GM13976 (cell line): Measurements from ENCODE around the gene SPART.
"Not testable (repeated sequence)": the region's sequence is repeated elsewhere in the genome, so short reads cannot be mapped to it uniquely, and the experiment has no call there.

Experiments used
- DNase-seq: peaks from one replicate; pipeline ENCODE4 v3.0.0; 2012; ENCODE audit warnings: low spot score
- in situ Hi-C: fragments of 300-500 bp; cut with MboI; formaldehyde crosslinking; loops from one replicate; pipeline ENCODE4 v1.12.0; 2022; ENCODE audit warnings: low sequenced_read_pairs, mixed read lengths, inconsistent platforms; ENCODE audit not compliant: unreplicated experiment
- TF ChIP-seq, protein P1 (sequence below): IDR thresholded peaks from 2 replicates; pipeline ENCODE4 v1.5.1; 2012; ENCODE audit warnings: borderline replicate concordance, mild to moderate bottlenecking; ENCODE audit not compliant: insufficient read depth; ENCODE audit errors: extremely low read depth, missing control alignments, control extremely low read depth

The SPART gene

DNA sequence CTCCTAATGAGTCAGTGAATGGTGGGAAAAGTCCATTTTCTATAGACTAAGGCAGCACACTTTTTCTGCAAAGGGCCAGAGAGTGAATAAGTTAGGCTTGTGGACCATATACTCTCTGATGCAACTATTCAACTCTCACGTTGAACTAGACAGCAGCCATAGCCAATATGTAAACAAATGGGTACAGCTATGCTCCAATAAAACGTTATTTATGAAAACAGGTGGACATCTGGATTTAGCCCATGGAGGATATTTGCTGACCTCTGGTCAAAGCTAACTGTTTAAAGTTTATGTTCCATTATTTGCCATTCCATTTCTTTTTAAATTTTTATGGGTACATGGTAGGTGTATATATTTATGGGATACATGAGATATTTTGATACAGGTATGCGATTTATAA, 43.9 kb downstream of the SPART start:
- DNase-seq, result no peak
- in situ Hi-C loops, result no loop called here
- TF ChIP-seq, protein P1, sequence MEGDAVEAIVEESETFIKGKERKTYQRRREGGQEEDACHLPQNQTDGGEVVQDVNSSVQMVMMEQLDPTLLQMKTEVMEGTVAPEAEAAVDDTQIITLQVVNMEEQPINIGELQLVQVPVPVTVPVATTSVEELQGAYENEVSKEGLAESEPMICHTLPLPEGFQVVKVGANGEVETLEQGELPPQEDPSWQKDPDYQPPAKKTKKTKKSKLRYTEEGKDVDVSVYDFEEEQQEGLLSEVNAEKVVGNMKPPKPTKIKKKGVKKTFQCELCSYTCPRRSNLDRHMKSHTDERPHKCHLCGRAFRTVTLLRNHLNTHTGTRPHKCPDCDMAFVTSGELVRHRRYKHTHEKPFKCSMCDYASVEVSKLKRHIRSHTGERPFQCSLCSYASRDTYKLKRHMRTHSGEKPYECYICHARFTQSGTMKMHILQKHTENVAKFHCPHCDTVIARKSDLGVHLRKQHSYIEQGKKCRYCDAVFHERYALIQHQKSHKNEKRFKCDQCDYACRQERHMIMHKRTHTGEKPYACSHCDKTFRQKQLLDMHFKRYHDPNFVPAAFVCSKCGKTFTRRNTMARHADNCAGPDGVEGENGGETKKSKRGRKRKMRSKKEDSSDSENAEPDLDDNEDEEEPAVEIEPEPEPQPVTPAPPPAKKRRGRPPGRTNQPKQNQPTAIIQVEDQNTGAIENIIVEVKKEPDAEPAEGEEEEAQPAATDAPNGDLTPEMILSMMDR, result no peak

DNA sequence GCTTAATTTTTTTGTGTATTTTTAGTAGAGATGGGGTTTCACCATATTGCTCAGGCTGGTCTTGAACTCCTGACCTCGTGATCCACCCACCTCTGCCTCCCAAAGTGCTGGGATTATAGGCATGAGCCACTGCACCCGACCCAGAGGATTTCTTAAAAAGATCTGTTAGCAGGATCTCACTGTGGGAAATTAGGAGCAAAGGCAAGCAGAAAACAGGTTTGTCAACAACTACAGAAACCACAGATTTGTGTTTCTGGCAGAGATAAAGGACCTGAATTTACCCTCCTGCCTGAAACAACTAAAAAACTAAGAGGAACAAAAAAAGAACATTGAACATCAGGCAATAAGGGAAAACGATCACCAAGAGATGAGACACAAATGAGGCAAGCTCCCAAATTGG, 46.7 kb downstream of the SPART start:
- in situ Hi-C loops, DNase-seq: not testable (repeated sequence)

DNA sequence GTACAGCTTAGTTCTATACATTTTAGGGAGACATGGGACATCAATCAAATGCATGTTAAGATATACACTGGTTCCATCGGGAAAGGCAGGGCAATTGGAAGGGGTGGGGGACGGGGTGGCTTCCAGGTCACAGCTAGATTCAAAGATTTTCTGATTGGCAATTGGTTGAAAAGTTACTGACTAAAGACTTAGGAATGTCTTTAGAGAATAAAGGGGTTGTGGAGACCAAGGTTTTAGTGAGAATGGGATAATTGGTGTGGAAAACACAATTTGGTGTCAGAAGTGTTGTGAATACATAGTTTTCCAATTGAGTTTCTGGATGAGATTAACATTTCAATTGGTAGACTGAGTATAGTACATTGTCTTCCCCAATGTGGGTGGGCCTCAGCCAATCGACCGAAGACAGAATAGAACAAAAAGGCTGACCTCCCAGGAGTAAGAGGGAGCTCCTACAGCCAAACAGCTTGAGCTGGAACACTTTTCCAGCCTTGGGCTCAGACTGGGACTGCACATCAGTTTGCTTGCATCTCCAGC, 47.6 kb downstream of the SPART start:
- DNase-seq, result no peak
- in situ Hi-C loops, result no loop called here
- TF ChIP-seq, protein P1, result no peak

DNA sequence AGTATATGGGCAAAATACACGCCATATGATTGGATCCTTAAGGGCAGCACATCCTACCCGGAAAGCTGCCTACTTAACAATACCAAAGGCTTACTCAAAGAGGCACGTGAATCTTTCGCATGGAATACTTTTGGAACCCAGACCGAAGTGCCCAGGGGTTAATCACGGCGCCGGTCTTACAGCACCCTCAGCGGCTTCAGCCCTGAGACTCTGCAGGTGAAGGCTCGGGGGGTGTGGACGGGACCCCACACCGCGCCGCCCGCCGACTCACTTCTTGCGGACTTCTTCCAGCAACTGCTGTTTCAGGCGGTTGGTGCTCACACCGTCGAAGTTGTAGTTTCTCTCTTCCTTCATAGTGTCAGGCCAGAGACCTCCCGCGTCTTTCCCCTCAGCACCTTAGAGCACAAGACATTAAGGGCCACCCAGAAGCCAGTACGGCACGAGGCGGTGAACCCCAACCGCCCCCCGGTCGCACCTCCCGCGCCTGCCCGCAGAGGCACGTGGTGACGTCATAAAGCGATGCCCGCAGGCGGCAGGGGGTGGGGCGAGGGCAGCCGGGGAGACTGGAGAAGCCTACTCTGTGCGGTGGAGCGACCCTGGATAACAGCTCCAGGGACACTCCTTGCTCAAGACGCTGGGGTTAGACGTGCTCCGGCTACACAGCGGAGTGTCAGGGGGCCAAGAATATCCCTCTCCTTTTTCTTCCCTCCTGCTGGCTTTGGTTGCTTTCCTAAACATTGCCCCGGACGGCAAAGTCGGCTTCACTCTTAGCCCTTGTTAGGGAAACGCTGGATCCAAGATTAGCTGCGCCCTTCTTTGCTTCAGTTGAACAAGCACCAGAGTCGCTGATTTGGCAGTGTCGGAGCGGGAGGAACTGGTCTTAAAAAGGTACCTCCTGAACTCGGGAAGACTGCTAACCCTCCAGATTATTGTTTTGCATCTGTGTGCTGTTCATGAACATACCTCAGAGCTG, 48.5 kb downstream of the SPART start, which contains the start of gene CCDC169:
Gene CCDC169 (minus strand): TSS at position 449 of the 973 bp plus-strand sequence. CDS start 95 bp downstream, at position 354.
- TF ChIP-seq, protein P1, result no peak
- in situ Hi-C loops, result no loop called here
- DNase-seq, result peak; percentile 44

DNA sequence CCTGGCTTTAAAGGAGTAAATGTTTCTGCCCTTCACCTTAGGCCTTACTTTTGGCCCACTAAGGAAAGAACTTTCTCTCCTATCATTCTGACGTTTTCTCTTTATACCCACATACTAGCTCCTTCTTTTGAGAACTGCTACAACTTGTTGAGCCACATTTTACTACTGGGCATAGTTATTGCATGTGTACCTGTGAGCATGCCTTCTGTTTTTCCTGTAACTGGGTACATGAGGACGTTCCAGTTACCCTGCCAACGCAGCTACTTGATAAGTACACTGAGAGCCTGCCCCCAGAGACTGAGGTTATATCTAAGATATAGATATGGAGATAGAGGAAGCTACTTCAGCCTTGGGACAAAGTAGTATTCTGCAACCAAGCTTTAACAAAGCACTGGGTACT, 52.1 kb downstream of the SPART start:
- in situ Hi-C loops, result no loop called here
- TF ChIP-seq, protein P1, result no peak

DNA sequence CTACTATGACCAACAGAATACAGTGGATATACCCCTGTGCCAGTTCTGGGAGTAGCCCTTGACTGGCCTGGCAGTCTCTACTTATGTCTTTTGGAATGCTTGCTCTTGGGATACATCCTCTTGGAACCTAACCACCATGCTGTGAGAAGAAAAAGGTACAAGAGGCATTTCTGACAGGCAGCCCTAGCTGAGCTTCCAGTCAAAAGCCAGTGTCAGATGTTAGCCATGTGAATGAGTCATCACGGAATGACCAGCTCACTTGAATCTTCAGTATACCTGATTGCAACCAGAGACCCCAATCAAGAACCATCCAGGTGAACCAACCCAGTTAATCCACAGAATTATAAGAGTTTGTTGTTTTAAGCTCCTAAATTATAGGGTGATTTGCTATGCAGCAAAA, 52.7 kb downstream of the SPART start:
- DNase-seq, result no peak
- TF ChIP-seq, protein P1, result no peak
- in situ Hi-C loops, result no loop called here

More for the DNA sequence above, 52.1 kb downstream of the SPART start:
- DNase-seq, result no peak
